Tibial artery (tissue), 4 donors: ENCODE data around the gene RPGR.
A peak's percentile ranks its signal among the peaks of the same experiment; 100 is the strongest.

Source experiments
- DNase-seq, 2 donors: peaks; one replicate each; pipeline ENCODE4 v3.0.0-alpha.2; 2019
- H3K27ac ChIP-seq, 2 donors: fragments of 200-600 bp; sonication (generic) in 1 of 2; 1 replicate in 1 of 2; 2 replicates in 1 of 2; pipeline ENCODE4 v1.5.1; 2018 to 2019; ENCODE audit warnings: mild to moderate bottlenecking in 1 of 2
- H3K27me3 ChIP-seq, 2 donors: fragments of 200-600 bp; sonication (generic) in 1 of 2; one replicate each; pipeline versions ENCODE4 v1.5.1 to v1.6.0; 2016 to 2019
- H3K36me3 ChIP-seq, 3 donors: fragments of 200-600 bp; sonication (generic) in 2 of 3; one replicate each; pipeline ENCODE4 v1.5.1; 2016 to 2019; ENCODE audit warnings: mild to moderate bottlenecking in 2 of 3
- H3K4me1 ChIP-seq, 4 donors: fragments of 200-600 bp; sonication (generic) in 2 of 4; 1 replicate in 3 of 4; 2 replicates in 1 of 4; pipeline ENCODE4 v1.5.1; 2016 to 2019
- H3K4me3 ChIP-seq, 2 donors: fragments of 200-600 bp; sonication (generic) in 1 of 2; 1 replicate in 1 of 2; 2 replicates in 1 of 2; pipeline ENCODE4 v1.5.1; 2018 to 2019; ENCODE audit warnings: mild to moderate bottlenecking in 2 of 2
- H3K9me3 ChIP-seq, 3 donors: fragments of 200-600 bp; sonication (generic) in 1 of 3; one replicate each; pipeline ENCODE4 v1.5.1; 2016 to 2019
- CTCF ChIP-seq, 2 experiments: fragments of 200-600 bp in 1 of 2; fragments of 450-650 bp in 1 of 2; IDR thresholded peaks; one replicate each; pipeline ENCODE4 v1.5.1; 2017 to 2019; ENCODE audit warnings: antibody characterized with exemption in 2 of 2, mild to moderate bottlenecking in 1 of 2, moderate library complexity in 1 of 2
- intact Hi-C: fragments of 100-400 bp; cut with DNase I; formaldehyde crosslinking; loops from one replicate; pipeline ENCODE4 v1.15.0; 2023; ENCODE audit warnings: low total_unique reads

RPGR gene

GRCh38 chrX:38282049-38282448 is 45.3 kb downstream of the RPGR start:
- no peak for DNase-seq
- no peaks in the 10 kb centered on the region for H3K9me3 ChIP-seq
- no peak overlapping the region for H3K27ac ChIP-seq
- no peaks in the 10 kb centered on the region for H3K36me3 ChIP-seq
- TF ChIP-seq CTCF (IDR thresholded peaks at IDR 0.05) = peak in 1 of 2 experiments; percentile 34
- H3K4me3 ChIP-seq = no peak overlapping the region
- H3K4me1 ChIP-seq = no peaks in the 10 kb centered on the region
- no peaks in the 10 kb centered on the region for H3K27me3 ChIP-seq
- intact Hi-C loops = no loop called here

DNA sequence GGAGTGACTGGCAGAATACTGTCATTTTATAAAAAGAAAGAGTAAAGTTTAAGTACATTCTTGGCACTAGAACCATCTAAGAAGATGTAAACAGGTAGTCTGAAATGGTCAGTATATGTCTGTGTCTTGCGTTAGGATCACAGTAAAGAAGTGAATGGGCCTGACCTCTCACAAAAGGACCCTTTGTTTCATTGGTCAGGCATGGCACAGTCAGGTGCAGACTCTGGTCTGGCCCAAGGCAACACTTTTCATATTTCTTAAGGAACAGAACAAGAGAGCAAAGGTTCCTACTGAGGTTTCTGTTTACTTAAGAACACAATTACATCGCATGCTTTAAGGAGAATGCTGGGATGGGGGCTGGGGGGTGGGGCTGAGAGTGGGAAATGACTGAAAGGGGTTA is 48.1 kb downstream of the RPGR start:
- Histone ChIP-seq H3K9me3 (no peaks in the 10 kb centered on the region), H3K4me1 (no peaks in the 10 kb centered on the region), H3K36me3 (no peaks in the 10 kb centered on the region), H3K27ac (no peak overlapping the region), H3K4me3 (no peak overlapping the region), H3K27me3 (no peaks in the 10 kb centered on the region)
- intact Hi-C loops = no loop called here
- DNase-seq = no peak
- no peak for TF ChIP-seq CTCF (IDR thresholded peaks at IDR 0.05)

- Histone ChIP-seq H3K27me3 (no peaks in the 10 kb centered on the region), H3K27ac (no peak overlapping the region), H3K4me3 (no peak overlapping the region), H3K36me3 (no peaks in the 10 kb centered on the region), H3K9me3 (no peaks in the 10 kb centered on the region), H3K4me1 (no peaks in the 10 kb centered on the region)
- intact Hi-C loops = no loop called here
- no peak for TF ChIP-seq CTCF (IDR thresholded peaks at IDR 0.05)
- DNase-seq = no peak
These were observed 48.6 kb downstream of the RPGR start for GRCh38 chrX:38278682-38279081.

- intact Hi-C loops = no loop called here
- no peaks in the 10 kb centered on the region for H3K4me1 ChIP-seq
- no peak overlapping the region for H3K4me3 ChIP-seq
- H3K9me3 ChIP-seq = no peaks in the 10 kb centered on the region
- no peaks in the 10 kb centered on the region for H3K36me3 ChIP-seq
- no peaks in the 10 kb centered on the region for H3K27me3 ChIP-seq
- no peak for TF ChIP-seq CTCF (IDR thresholded peaks at IDR 0.05)
- no peak for DNase-seq
- H3K27ac ChIP-seq = no peak overlapping the region
These were observed 49.5 kb downstream of the RPGR start for GRCh38 chrX:38277802-38278201.

DNA sequence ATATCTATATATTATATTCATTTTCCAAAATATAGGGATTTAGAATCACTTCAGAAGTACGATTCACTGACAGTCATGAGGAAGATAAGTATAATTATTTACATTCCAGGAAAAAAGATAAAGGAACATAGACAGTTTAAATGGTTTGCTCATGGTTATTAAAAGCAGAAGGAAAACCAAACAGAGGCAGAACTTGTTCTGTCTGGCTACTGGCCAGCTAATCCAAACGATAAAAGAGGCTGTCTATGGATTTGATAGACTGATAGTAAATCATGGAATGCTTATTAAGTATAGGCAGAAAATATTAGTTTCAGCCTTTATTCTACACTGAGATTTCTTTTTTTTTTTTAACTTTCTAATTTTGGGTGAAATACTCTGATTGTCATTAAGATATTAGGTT is 50.2 kb downstream of the RPGR start:
- no peak overlapping the region for H3K27ac ChIP-seq
- H3K36me3 ChIP-seq = no peaks in the 10 kb centered on the region
- no peak for TF ChIP-seq CTCF (IDR thresholded peaks at IDR 0.05)
- H3K4me3 ChIP-seq = no peak overlapping the region
- DNase-seq = no peak
- H3K9me3 ChIP-seq = no peaks in the 10 kb centered on the region
- intact Hi-C loops = no loop called here
- no peaks in the 10 kb centered on the region for H3K27me3 ChIP-seq
- H3K4me1 ChIP-seq = no peaks in the 10 kb centered on the region

- no peak overlapping the region for H3K27ac ChIP-seq
- intact Hi-C loops = no loop called here
- H3K4me3 ChIP-seq = no peak overlapping the region
- no peaks in the 10 kb centered on the region for H3K9me3 ChIP-seq
- H3K36me3 ChIP-seq = no peaks in the 10 kb centered on the region
- no peak for DNase-seq
- TF ChIP-seq CTCF (IDR thresholded peaks at IDR 0.05) = no peak
- no peaks in the 10 kb centered on the region for H3K27me3 ChIP-seq
- no peaks in the 10 kb centered on the region for H3K4me1 ChIP-seq
These were observed 51.2 kb downstream of the RPGR start for GRCh38 chrX:38276089-38276488.
